Lung microvascular endothelial cell (primary cell): ENCODE data around the gene IFT172. TPM values are rescaled to one million over a fixed set of nuclear protein-coding genes. Genes with fewer than 3 reads are reported as not detected.

ENCODE experiments used
- DNase-seq, 2 donors: peaks; one replicate each; pipeline versions ENCODE4 v3.0.0 to v3.0.0-alpha.2; 2010; ENCODE audit warnings: low read depth in 2 of 2
- total RNA-seq: library from RNA; depleted of rRNA; stranded (reverse); fragments of >200 nt; gene quantifications from 2 replicates; pipeline ENCODE4 v1.2.1, GENCODE V29; 2014

Gene IFT172
- total RNA-seq, 1 donor from 2014 or later = 8.5 TPM

DNA sequence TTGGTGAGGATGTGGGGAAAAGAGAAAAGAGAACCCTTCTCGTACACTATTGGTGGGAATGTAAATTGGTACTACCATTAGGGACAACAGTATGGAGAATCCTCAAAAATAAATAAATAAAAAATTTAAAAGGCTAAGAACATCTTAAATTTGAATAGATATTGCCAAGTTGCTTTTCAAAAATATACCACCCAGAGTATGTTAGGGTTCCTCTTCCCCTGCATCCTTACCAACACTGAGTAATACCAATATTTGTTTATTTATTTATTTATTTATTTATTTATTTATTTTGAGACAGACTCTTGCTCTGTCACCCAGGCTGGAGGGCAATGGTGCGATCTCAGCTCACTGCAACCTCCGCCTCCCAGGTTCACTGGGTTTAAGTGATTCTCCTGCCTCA lies 66.6 kb downstream of the IFT172 start:
- DNase-seq = no peak

DNA sequence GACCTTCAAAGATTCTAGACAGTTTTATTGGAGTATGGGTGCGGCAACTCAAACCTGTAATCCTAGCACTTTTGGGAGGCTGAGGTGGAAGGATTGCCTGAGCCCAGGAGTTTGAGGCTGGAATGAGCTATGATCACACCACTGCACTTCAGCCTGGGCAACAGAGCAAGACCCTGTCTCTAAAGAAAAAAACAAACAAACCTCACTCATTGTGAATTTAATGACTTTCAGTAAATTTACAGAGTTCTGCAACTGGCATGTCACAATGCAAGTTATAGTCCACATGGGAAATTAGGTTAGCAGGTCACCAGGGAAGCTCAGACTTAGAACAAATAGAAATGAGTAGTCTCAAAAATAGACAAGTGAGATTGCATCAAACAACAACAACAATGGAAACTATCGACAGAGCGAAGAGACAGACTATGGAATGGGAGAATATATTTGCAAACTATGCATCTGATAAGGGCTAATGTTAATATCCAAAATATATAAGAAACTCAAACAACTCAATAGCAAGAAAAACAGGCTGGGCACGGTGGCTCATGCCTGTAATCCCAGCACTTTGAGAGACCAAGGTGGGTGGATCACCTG lies 67.8 kb downstream of the IFT172 start:
- no peak for DNase-seq

DNA sequence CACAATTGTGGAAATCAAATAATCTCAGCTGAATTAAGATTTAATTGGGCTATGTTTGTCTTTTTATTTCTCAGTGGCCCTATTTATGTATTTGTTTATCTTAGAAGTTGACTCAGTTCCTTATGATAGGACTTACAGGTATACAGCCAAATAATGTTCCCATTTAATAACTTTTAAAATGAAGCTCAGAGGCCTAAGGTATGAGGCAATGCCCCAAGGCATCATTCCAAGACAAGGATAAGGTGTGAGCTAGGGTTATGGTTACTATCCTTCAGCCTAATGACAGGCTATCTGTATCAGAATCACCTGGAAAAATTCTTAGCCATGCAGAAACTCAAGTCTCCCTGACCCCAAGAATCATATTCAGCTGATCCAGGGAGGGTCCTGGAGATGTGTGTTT lies 68.5 kb downstream of the IFT172 start:
- DNase-seq = no peak

DNA sequence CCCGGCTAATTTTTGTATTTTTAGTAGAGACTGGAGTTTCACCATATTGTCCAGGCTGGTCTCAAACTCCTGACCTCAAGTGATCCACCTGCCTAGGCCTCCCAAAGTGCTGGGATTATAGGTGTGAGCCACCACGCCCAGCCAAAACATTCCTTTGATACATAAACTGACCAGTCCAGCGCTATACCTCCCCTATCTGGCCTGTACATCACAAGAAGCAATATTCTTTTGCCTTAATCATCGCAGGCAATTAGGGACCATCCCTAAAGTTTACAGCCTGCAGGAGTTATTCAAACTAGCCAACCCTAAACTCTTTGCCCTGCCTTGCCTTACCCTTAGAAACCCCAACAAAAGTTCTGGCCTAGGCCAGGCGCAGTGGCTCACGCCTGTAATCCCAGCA lies 73.4 kb downstream of the IFT172 start:
- DNase-seq = no peak

DNA sequence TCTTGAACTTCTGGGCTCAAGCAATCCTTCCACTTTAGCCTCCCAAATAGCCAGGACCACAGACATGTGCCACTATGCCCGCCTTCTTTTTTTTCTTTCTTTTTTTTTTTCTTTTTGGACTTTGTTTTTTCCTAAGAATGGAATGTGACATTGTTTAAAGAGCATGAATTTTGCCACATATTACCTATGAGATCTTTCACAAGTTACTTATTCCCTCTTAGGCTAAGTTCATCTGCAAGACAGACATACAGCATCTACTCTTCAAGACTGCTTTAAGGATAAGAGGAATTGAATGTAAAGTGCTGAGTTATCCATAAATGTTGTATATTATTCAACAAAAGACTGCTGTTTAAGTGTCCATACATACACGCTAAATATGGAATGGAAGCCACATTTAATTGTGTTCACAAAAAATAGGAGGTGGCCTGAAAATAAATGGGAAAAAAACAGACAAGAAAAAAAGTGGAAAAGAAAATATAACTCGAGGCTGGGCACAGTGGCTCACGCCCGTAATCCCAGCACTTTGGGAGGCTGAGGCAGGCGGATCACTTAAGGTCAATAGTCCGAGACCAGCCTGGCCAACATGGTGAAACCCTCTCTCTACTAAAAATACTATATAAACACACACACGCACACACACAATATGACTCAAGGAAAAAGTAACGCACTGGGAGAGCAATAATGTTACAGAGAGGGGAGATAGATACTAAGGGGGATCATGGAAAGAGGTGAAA lies 77.0 kb downstream of the IFT172 start:
- no peak for DNase-seq

DNA sequence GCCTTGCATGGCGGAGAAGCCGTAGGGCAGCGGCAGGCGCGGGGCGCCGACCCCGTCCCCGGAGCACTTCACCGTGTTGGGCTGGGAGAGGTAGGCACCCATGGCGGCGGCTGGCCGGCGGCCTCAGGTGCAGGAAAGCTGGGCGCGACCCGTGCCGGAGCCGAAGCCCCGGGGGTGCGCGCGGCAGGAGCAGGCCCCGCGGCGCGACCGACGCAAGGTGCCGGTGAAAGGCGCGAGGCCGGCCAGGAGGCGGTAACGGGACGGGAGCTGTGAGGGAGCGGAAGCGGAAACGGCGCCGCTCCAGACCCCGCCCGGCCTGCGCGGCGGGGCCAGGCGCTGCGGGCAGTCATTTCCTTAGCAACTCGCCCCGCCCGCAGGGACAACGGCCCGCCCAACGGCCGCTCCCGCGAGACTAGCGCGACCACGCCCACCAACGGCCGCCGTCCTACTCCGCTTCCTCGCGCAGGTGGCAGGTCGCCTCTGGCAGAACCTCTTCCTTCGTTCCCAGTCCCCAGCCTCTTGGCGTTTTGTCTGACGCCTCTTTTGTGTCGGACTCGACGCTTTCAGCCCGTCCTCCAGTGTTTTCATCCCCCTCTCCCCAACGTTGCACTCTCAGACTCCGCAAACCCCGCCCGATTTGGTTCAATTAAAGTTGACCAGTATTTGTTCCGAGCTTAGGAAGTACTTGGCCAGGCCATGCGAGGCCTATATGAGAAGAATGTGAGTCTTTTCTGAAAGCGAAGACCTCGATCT lies 80.0 kb downstream of the IFT172 start, which contains the start of gene PPM1G:
Gene PPM1G, minus strand, starts transcription at position 271 of the 753 bp plus-strand sequence. Its CDS starts 169 bp downstream, at position 102.
- peak; percentile 95 to 96 for DNase-seq

DNA sequence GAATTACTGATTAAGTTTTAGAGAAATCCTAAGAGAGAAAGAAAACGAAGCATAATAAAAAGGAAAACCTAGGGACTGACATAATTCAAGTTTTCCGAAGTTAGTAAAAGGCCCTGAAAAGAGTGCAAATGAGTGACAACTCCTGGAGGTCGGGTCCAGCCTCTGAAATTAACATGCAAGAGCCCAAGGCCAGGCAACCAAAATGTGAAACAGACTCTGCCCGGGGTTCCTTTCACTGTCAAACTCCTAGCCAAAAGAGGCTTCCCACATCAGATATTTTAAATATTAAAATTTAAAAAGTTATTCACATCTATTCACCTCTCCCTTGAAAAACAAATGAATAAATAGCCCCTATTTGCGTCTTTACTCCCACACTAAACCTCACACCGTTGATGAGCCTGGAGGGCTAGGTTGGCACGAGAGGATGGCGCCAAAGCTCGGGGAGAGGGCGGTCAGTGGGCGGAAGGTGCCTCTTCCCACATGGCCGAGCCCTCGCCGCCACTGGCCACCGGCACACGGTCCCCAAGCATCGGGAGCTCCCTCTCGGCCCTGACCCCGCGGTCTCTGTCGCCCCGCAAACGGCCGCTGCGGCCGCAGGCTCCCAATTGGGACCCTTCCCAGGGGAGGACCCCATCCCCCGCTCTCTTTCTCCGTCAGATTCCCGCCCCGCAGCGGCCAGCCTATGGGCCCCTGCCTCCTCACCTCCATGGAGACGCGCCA lies 80.8 kb downstream of the IFT172 start:
- peak; percentile 15 to 29 for DNase-seq

DNA sequence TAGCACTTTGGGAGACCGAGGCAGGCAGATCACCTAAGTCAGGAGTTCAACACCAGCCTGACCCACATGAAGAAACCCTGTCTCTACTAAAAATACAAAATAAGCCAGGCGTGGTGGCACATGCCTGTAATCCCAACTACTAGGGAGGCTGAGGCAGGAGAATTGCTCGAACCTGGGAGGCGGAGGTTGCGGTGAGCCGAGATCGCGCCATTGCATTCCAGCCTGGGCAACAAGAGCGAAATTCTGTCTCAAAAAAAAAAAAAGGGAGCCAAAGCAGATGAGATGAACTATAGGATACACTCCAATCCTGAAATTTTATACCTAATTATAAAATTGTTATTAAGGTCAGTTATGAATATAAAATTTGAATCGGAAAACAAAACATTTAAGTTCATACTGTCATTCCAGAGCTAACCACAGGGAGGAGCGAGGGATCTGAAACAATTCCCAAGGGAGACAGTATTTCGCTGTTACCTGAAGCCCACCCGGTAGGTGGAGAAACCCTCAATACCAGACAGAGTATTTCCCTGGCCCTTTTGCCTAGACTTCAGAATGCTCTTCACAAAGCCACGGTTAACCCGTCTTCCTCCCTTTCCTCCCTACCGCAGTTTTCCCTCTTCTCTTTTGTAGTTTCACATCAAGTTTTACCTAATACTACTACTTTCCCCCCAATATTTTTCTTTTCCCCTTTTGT lies 81.6 kb downstream of the IFT172 start:
- peak; percentile 74 to 84 for DNase-seq

DNA sequence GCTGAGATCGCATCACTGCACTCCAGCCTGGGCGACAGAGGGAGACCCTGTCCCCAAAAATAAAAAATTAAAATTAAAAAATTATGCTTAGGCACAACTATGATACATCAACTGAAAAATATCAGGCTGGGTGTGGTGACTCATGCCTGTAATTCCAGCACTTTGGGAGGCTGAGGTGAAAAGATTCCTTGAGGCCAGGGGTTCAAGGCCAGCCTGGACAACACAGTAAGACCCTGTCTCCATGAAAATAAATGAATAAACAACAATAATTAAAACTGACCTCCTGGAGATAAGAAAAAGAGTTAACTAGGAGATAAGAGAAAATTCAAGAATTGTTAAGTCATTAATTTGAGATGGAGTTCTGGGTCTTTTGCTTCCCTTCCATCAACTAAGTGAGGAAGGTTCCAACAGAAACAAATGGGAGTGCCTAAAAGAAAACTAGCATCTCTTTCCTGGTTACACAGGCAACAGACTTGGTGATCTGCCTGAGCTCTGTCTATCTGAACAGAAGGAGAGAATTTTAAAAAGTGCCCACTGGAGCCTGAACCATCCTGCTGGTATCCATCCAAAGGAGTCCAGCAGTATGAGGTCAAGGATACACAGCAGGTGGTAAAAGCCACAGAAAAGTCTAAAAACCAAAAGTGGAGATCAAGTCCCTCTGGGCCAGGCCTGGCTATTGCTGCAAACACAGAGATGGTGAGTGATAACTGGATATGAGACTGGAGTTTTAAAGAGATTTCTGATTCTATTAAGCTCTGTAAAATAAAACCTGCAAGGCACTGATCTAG lies 89.0 kb downstream of the IFT172 start:
- no peak for DNase-seq

DNA sequence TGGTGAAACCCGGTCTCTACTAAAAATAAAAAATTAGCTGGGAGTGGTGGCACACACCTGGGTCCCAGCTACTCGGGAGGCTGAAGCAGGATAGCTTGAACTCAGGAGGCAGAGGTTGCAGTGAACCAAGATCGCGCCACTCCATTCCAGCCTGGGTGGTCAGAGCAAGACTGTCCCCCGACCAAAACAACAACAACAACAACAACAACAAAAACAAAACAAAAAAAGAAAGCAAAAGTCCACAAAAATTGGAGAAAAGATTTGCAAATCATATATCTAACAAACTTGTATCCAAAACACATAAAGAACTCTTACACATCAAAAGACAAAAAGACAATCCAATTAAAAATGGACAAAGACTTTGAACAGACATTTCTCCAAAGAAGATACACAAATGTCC lies 90.6 kb downstream of the IFT172 start:
- no peak for DNase-seq

Other genes with a start within 250 kb of the IFT172 start
- 7.8 and 16.9 TPM in 2 replicates for gene SLC30A3, start 226.7 kb downstream of the IFT172 start, total RNA-seq
- gene DNAJC5G, start 214.3 kb downstream of the IFT172 start, total RNA-seq = 0.44 and 1.4 TPM in 2 replicates
- 0.44 and 1.2 TPM in 2 replicates for gene TRIM54, start 207.3 kb downstream of the IFT172 start, total RNA-seq
- 0.40 and 0.44 TPM in 2 replicates for gene UCN, start 181.3 kb downstream of the IFT172 start, total RNA-seq
- 32.7 and 34.2 TPM in 2 replicates for gene MPV17, start 166.6 kb downstream of the IFT172 start, total RNA-seq
- gene GTF3C2, start 133.0 kb downstream of the IFT172 start, total RNA-seq = 18.7 and 20.4 TPM in 2 replicates
- 21.4 and 23.0 TPM in 2 replicates for gene EIF2B4, start 119.4 kb downstream of the IFT172 start, total RNA-seq
- gene SNX17, start 119.1 kb downstream of the IFT172 start, total RNA-seq = 97.9 and 106 TPM in 2 replicates
- gene ZNF513, start 109.0 kb downstream of the IFT172 start, total RNA-seq = 4.8 and 7.1 TPM in 2 replicates
- gene PPM1G, start 80.2 kb downstream of the IFT172 start, total RNA-seq = 74.8 and 78.8 TPM in 2 replicates
- gene NRBP1, start 61.1 kb downstream of the IFT172 start, total RNA-seq = 71.9 and 79.0 TPM in 2 replicates
- not detected in 2 replicates for gene KRTCAP3, start 47.4 kb downstream of the IFT172 start, total RNA-seq
- gene FNDC4, start 5.5 kb upstream of the IFT172 start, total RNA-seq = 8.3 and 10.9 TPM in 2 replicates
- 0.22 TPM in 1 of 2 replicates, not detected in the other for gene GCKR, start 7.1 kb upstream of the IFT172 start, total RNA-seq
- gene ZNF512, start 93.3 kb upstream of the IFT172 start, total RNA-seq = 8.9 and 11.3 TPM in 2 replicates
- 1.1 and 2.6 TPM in 2 replicates for gene CCDC121, start 139.3 kb upstream of the IFT172 start, total RNA-seq
- gene GPN1, start 139.3 kb upstream of the IFT172 start, total RNA-seq = 26.4 and 27.6 TPM in 2 replicates
- 8.7 and 18.3 TPM in 2 replicates for gene SUPT7L, start 173.9 kb upstream of the IFT172 start, total RNA-seq
- gene SLC4A1AP, start 174.1 kb upstream of the IFT172 start, total RNA-seq = 14.6 and 18.7 TPM in 2 replicates